ENCODE measurements around the gene OGDH. TPM values are rescaled to one million over a fixed set of nuclear protein-coding genes. Genes with fewer than 3 reads are reported as not detected.
A peak's percentile ranks its signal among the peaks of the same experiment; 100 is the strongest.

The OGDH gene
- 10 to 100 TPM; 69.2 to 86.7 (median 81.4) TPM for total RNA-seq
- 60.1 TPM for total RNA-seq (2013)

DNA sequence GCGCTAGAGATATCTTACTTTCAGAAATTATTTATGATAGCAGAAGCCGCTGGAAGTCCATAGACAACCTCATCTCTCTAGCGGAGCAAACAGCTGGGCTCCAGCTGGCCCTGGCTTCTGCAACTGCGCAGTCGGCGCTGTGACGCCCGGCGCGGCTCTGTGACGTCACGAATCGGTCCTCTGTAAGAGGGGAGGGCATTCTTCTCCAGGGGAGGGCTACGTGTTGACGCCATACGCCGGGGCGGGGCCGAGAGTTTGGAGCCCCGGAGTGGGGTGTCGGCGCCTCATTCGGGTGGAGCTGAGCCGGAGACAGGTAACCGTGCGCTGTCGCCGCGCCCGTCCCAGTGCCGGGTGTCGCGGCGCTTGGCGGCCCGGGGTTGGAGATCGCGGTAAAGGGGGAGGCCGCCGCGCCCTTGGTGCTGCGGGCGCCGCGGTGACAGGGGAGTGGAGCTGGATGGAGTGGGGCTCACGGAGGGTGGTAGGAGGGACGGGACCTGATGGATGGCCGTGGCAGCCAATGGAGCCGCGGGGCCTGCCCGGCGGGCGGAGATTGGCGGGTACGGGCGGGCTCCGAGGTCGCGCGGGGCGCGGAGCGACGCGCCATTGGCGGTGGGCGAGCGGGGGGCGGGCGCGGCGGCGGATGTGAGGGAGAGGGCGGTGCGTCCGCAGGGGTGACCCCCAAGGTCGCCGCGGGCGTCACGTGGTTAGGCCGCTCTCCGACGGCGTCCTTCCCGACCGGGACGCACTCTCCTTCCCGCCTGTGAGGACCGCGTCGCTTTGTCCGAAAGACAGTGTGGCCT lies at the start of gene OGDH:
OGDH (plus strand) TSS at position 287 of the 800 bp plus-strand sequence. CDS start 17,717 bp downstream, outside the sequence.
- Histone ChIP-seq H3K36me3 (ENCODE audit: control insufficient read depth, insufficient read depth, low read length) (no peaks in the 10 kb centered on the region), H3K27ac (ENCODE audit: low read length) (peak within 1 kb of the TSS; percentile 92), H3K9me3 (ENCODE audit: control insufficient read depth, insufficient read depth, low read length) (no peaks in the 10 kb centered on the region), H3K4me1 (ENCODE audit: control insufficient read depth, insufficient read depth, low read length) (peaks cover 28% of the 10 kb centered on the region), H3K4me3 (ENCODE audit: low read length) (peak within 1 kb of the TSS; percentile 86), H3K27me3 (ENCODE audit: control insufficient read depth, insufficient read depth, low read length) (no peaks in the 10 kb centered on the region)
- Mint-ChIP-seq H3K4me3 (peak within 1 kb of the TSS; percentile 99), H3K4me1 (peaks cover 27 to 35% of the 10 kb centered on the region in 2 donors), H3K9me3 (no peaks in the 10 kb centered on the region), H3K27ac (peak within 1 kb of the TSS; percentile 99 to 100), H3K36me3 (no peaks in the 10 kb centered on the region), H3K27me3 (ENCODE audit: low read depth in 2 of 2) (no peaks in the 10 kb centered on the region)
- under 1% methylated on average over 93 of the region's 93 CpGs for WGBS (ENCODE audit: insufficient coverage)
- peak; percentile 99 to 100 for DNase-seq
- TF ChIP-seq, protein P1, sequence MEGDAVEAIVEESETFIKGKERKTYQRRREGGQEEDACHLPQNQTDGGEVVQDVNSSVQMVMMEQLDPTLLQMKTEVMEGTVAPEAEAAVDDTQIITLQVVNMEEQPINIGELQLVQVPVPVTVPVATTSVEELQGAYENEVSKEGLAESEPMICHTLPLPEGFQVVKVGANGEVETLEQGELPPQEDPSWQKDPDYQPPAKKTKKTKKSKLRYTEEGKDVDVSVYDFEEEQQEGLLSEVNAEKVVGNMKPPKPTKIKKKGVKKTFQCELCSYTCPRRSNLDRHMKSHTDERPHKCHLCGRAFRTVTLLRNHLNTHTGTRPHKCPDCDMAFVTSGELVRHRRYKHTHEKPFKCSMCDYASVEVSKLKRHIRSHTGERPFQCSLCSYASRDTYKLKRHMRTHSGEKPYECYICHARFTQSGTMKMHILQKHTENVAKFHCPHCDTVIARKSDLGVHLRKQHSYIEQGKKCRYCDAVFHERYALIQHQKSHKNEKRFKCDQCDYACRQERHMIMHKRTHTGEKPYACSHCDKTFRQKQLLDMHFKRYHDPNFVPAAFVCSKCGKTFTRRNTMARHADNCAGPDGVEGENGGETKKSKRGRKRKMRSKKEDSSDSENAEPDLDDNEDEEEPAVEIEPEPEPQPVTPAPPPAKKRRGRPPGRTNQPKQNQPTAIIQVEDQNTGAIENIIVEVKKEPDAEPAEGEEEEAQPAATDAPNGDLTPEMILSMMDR (IDR thresholded peaks at IDR 0.05), result no peak
- ATAC-seq, result peak; percentile 90 to 98 (median 92)
- intact Hi-C loops (cut with micrococcal nuclease), result loop anchor here (1.0 to 10.0 kb wide), 6 partner anchors 24 to 508 kb away; partner anchors contain the start of genes H2AZ2, PURB, TBRG4 and TMED4

DNA sequence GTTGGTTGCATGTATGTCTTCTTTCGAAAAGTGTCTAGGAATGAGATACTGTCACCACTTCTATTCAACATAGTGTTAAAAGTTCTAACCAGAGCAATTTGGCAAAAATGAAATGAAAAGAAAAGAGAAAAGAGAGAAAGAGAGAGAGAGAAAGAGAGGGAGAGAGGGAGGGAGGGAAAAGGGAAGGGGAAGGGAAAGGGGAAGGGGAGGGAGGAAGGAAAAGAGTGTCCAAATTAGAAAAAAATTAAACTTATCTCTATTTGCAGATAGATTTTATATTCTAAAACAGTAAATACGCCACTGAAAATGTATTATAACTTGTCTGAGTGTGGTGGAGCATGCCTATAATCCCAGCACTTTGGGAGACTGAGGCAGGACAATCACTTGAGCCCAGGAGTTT lies 48.9 kb upstream of the OGDH start:
- Mint-ChIP-seq H3K9me3 (no peaks in the 10 kb centered on the region), H3K36me3 (no peaks in the 10 kb centered on the region), H3K27me3 (ENCODE audit: low read depth in 2 of 2) (peaks cover 0 to 6% of the 10 kb centered on the region in 2 donors), H3K4me3 (no peak overlapping the region), H3K27ac (no peak overlapping the region), H3K4me1 (no peaks in the 10 kb centered on the region)
- intact Hi-C loops (cut with micrococcal nuclease), result no loop called here
- DNase-seq, result no peak
- no peak for ATAC-seq
- Histone ChIP-seq H3K4me1 (ENCODE audit: control insufficient read depth, insufficient read depth, low read length) (no peaks in the 10 kb centered on the region), H3K4me3 (ENCODE audit: low read length) (no peak overlapping the region), H3K27ac (ENCODE audit: low read length) (no peak overlapping the region), H3K27me3 (ENCODE audit: control insufficient read depth, insufficient read depth, low read length) (peaks cover under 1% of the 10 kb centered on the region), H3K36me3 (ENCODE audit: control insufficient read depth, insufficient read depth, low read length) (no peaks in the 10 kb centered on the region), H3K9me3 (ENCODE audit: control insufficient read depth, insufficient read depth, low read length) (no peaks in the 10 kb centered on the region)
- TF ChIP-seq, protein P1 (IDR thresholded peaks at IDR 0.05), result no peak
- 83% methylated on average over 1 of the region's 2 CpGs for WGBS (ENCODE audit: insufficient coverage)

DNA sequence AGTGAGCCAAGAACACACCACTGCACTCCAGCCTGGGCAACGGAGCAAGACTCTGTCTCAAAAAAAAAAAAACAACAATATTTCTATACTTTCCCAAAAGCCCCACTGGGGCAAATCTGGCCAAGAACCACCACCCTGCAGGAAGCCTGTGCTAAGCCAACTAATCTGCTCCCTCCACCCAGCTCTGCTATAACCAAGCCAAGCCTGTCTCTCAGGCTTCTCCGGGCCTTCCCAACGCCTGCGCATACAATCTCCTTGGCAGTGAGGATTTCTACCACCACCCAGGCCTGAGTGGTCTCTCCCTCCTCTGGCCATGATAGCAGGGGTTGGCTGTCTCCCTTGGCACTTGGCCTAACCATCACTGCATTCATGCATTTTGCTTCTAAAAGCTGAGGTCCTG lies 46.9 kb upstream of the OGDH start:
- H3K27me3 ChIP-seq (ENCODE audit: control insufficient read depth, insufficient read depth, low read length), result no peaks in the 10 kb centered on the region
- H3K36me3 Mint-ChIP-seq, result no peaks in the 10 kb centered on the region
- no peak for DNase-seq
- peaks cover 6% of the 10 kb centered on the region for H3K36me3 ChIP-seq (ENCODE audit: control insufficient read depth, insufficient read depth, low read length)
- no peak overlapping the region for H3K27ac Mint-ChIP-seq
- no peak overlapping the region for H3K27ac ChIP-seq (ENCODE audit: low read length)
- intact Hi-C loops (cut with micrococcal nuclease), result no loop called here
- TF ChIP-seq, protein P1 (IDR thresholded peaks at IDR 0.05), result no peak
- H3K4me3 Mint-ChIP-seq, result no peak overlapping the region
- H3K9me3 Mint-ChIP-seq, result no peaks in the 10 kb centered on the region
- no peaks in the 10 kb centered on the region for H3K27me3 Mint-ChIP-seq (ENCODE audit: low read depth in 2 of 2)
- no peaks in the 10 kb centered on the region for H3K4me1 ChIP-seq (ENCODE audit: control insufficient read depth, insufficient read depth, low read length)
- H3K4me3 ChIP-seq (ENCODE audit: low read length), result no peak overlapping the region
- H3K4me1 Mint-ChIP-seq, result no peaks in the 10 kb centered on the region
- no peaks in the 10 kb centered on the region for H3K9me3 ChIP-seq (ENCODE audit: control insufficient read depth, insufficient read depth, low read length)
- no peak for ATAC-seq
- WGBS (ENCODE audit: insufficient coverage), result 95% methylated on average over 4 of the region's 4 CpGs

Measured in natural killer cell (primary cell).